ENCODE measurements around the gene RGS4.

Gene RGS4

GRCh38 chr1:163068716-163069115 is 445 bp upstream of the RGS4 start:
- no peak overlapping the region for H3K4me3 ChIP-seq (ENCODE audit: low read length, poor library complexity, severe bottlenecking)
- H3K27me3 ChIP-seq (ENCODE audit: insufficient read depth, low read length, poor library complexity, severe bottlenecking) = no peaks in the 10 kb centered on the region
- no peaks in the 10 kb centered on the region for H3K4me1 ChIP-seq (ENCODE audit: insufficient read depth, low read length, poor library complexity, severe bottlenecking)
- no peak overlapping the region for H3K4me2 ChIP-seq (ENCODE audit: low read depth, low read length, poor library complexity, severe bottlenecking)
- H2AFZ ChIP-seq (ENCODE audit: low read length) = no peak overlapping the region
- no peaks in the 10 kb centered on the region for H4K20me1 ChIP-seq (ENCODE audit: insufficient read depth, low read length, poor library complexity, severe bottlenecking)
- H3K79me2 ChIP-seq (ENCODE audit: insufficient read depth, low read length) = no peaks in the 10 kb centered on the region
- TF ChIP-seq CTCF (conservative IDR thresholded peaks at IDR 0.05; ENCODE audit: low read length) (no peak), EZH2phosphoT487 (IDR thresholded peaks at IDR 0.05; ENCODE audit: borderline replicate concordance) (no peak)
- H3F3A ChIP-seq (ENCODE audit: low read depth) = no peaks in the 10 kb centered on the region
- H3K9me2 ChIP-seq (replicated peaks; ENCODE audit: low read depth, low read length) = no peaks in the 10 kb centered on the region
- no peak overlapping the region for H3K9ac ChIP-seq (ENCODE audit: low read depth, low read length, poor library complexity, severe bottlenecking)
- no peaks in the 10 kb centered on the region for H3K36me3 ChIP-seq (ENCODE audit: insufficient read depth, low read length)
- no peaks in the 10 kb centered on the region for H3K9me3 ChIP-seq (ENCODE audit: insufficient read depth, low read depth, low read length)

GRCh38 chr1:163069655-163070277 is 605 bp downstream of the RGS4 start:
- Histone ChIP-seq H2AFZ (ENCODE audit: low read length) (peak overlapping the region; percentile 32; the same call in 1 of the 2 replicates), H3F3A (ENCODE audit: low read depth) (no peaks in the 10 kb centered on the region), H3K79me2 (ENCODE audit: insufficient read depth, low read length) (no peaks in the 10 kb centered on the region), H3K4me2 (ENCODE audit: low read depth, low read length, poor library complexity, severe bottlenecking) (peak overlapping the region; percentile 46), H3K4me1 (ENCODE audit: insufficient read depth, low read length, poor library complexity, severe bottlenecking) (no peaks in the 10 kb centered on the region), H3K9me3 (ENCODE audit: insufficient read depth, low read depth, low read length) (no peaks in the 10 kb centered on the region), H3K9ac (ENCODE audit: low read depth, low read length, poor library complexity, severe bottlenecking) (no peak overlapping the region), H3K27me3 (ENCODE audit: insufficient read depth, low read length, poor library complexity, severe bottlenecking) (no peaks in the 10 kb centered on the region), H4K20me1 (ENCODE audit: insufficient read depth, low read length, poor library complexity, severe bottlenecking) (no peaks in the 10 kb centered on the region), H3K36me3 (ENCODE audit: insufficient read depth, low read length) (no peaks in the 10 kb centered on the region), H3K4me3 (ENCODE audit: low read length, poor library complexity, severe bottlenecking) (peak overlapping the region; percentile 45), H3K9me2 (replicated peaks; ENCODE audit: low read depth, low read length) (no peaks in the 10 kb centered on the region)
- TF ChIP-seq CTCF (conservative IDR thresholded peaks at IDR 0.05; ENCODE audit: low read length) = no peak; the same call in 1 of the 2 replicates
- TF ChIP-seq EZH2phosphoT487 (IDR thresholded peaks at IDR 0.05; ENCODE audit: borderline replicate concordance) = no peak

- TF ChIP-seq EZH2phosphoT487 (IDR thresholded peaks at IDR 0.05; ENCODE audit: borderline replicate concordance) (no peak), CTCF (conservative IDR thresholded peaks at IDR 0.05; ENCODE audit: low read length) (peak; percentile 74)
- Histone ChIP-seq H3K9me3 (ENCODE audit: insufficient read depth, low read depth, low read length) (no peaks in the 10 kb centered on the region), H3K9me2 (replicated peaks; ENCODE audit: low read depth, low read length) (no peaks in the 10 kb centered on the region), H2AFZ (ENCODE audit: low read length) (peak overlapping the region; percentile 75; the same call in 1 of the 2 replicates), H3K4me3 (ENCODE audit: low read length, poor library complexity, severe bottlenecking) (no peak overlapping the region), H3K4me2 (ENCODE audit: low read depth, low read length, poor library complexity, severe bottlenecking) (peak overlapping the region; percentile 44), H3K9ac (ENCODE audit: low read depth, low read length, poor library complexity, severe bottlenecking) (no peak overlapping the region), H3K79me2 (ENCODE audit: insufficient read depth, low read length) (no peaks in the 10 kb centered on the region), H3F3A (ENCODE audit: low read depth) (no peaks in the 10 kb centered on the region), H3K27me3 (ENCODE audit: insufficient read depth, low read length, poor library complexity, severe bottlenecking) (no peaks in the 10 kb centered on the region), H4K20me1 (ENCODE audit: insufficient read depth, low read length, poor library complexity, severe bottlenecking) (no peaks in the 10 kb centered on the region), H3K4me1 (ENCODE audit: insufficient read depth, low read length, poor library complexity, severe bottlenecking) (no peaks in the 10 kb centered on the region), H3K36me3 (ENCODE audit: insufficient read depth, low read length) (no peaks in the 10 kb centered on the region)
Measured at GRCh38 chr1:163071405-163072255, 2.5 kb downstream of the RGS4 start.
